Smooth muscle cell (in vitro differentiated cells): ENCODE measurements around the gene LZTS2. TPM values are rescaled to one million over a fixed set of nuclear protein-coding genes. Genes with fewer than 3 reads are reported as not detected.

Experiments
- DNase-seq: peaks from one replicate; lab custom pipeline; 2025; ENCODE audit not compliant: unreplicated experiment; lab: John Stamatoyannopoulos, UW
- H2AFZ ChIP-seq: fragments of 200-600 bp; sonication (generic); 2 replicates; pipeline ENCODE4 v1.6.0; 2016; ENCODE audit warnings: antibody characterized with exemption, low read depth, mild to moderate bottlenecking
- H3F3A ChIP-seq: fragments of 200-600 bp; sonication (generic); 2 replicates; pipeline ENCODE4 v1.6.0; 2017; ENCODE audit warnings: antibody characterized with exemption, low read depth
- H3K27ac ChIP-seq: fragments of 200-600 bp; sonication (generic); 2 replicates; pipeline ENCODE4 v1.5.1; 2016; ENCODE audit warnings: low read depth, mild to moderate bottlenecking
- H3K27me3 ChIP-seq: fragments of 200-600 bp; sonication (generic); 2 replicates; pipeline ENCODE4 v1.6.1; 2016; ENCODE audit warnings: low read depth, mild to moderate bottlenecking
- H3K36me3 ChIP-seq: fragments of 200-600 bp; sonication (generic); 2 replicates; pipeline ENCODE4 v1.5.1; 2016; ENCODE audit warnings: low read depth
- H3K4me1 ChIP-seq: fragments of 200-600 bp; sonication (generic); 2 replicates; pipeline ENCODE4 v1.5.1; 2016; ENCODE audit warnings: low read depth
- H3K4me2 ChIP-seq: fragments of 200-600 bp; sonication (generic); 2 replicates; pipeline ENCODE4 v1.6.0; 2016; ENCODE audit warnings: mild to moderate bottlenecking
- H3K4me3 ChIP-seq: fragments of 200-600 bp; sonication (generic); 2 replicates; pipeline ENCODE4 v1.5.1; 2016; ENCODE audit warnings: mild to moderate bottlenecking
- H3K79me2 ChIP-seq: fragments of 200-600 bp; sonication (generic); 2 replicates; pipeline ENCODE4 v1.6.0; 2016; ENCODE audit warnings: low read depth, mild to moderate bottlenecking
- H3K9ac ChIP-seq: fragments of 200-600 bp; sonication (generic); 2 replicates; pipeline ENCODE4 v1.6.0; 2016; ENCODE audit warnings: low read depth
- H3K9me3 ChIP-seq: fragments of 200-600 bp; sonication (generic); replicated peaks from 2 replicates; pipeline ENCODE4 v1.5.1; 2016; ENCODE audit warnings: low read depth
- H4K20me1 ChIP-seq: fragments of 200-600 bp; sonication (generic); 2 replicates; pipeline ENCODE4 v1.6.0; 2016; ENCODE audit warnings: low read depth
- WGBS: methylation state at CpG from one replicate; pipeline ENCODE4 v1.1.7; 2016; ENCODE audit warnings: low lambda C conversion rate; 5-methylcytosine and 5-hydroxymethylcytosine counted together
- polyA plus RNA-seq: library from polyadenylated mRNA; unstranded; fragments of >200 nt; fragmentation: Nextera tagmentation; extraction: Ambion mirVana; gene quantifications from 2 replicates; pipeline ENCODE4 v1.2.1, GENCODE V29; 2016
- total RNA-seq: library from RNA; depleted of rRNA; stranded (reverse); fragments of >200 nt; gene quantifications from 2 replicates; pipeline ENCODE4 v1.2.3, GENCODE V29; 2014
- TF ChIP-seq, protein P1 (sequence below): fragments of 200-600 bp; sonication (generic); IDR thresholded peaks from 2 replicates; pipeline ENCODE4 v1.5.1; 2017; ENCODE audit warnings: borderline replicate concordance, mild to moderate bottlenecking, antibody characterized with exemption; ENCODE audit not compliant: insufficient read depth, poor library complexity, severe bottlenecking

LZTS2 gene
- total and polyA plus RNA-seq, 2 experiments from 2014 or later = 54.9 to 103 TPM

- 92% methylated on average over 3 of the region's 3 CpGs for WGBS
- peaks cover 2% of the 10 kb centered on the region for H3K79me2 ChIP-seq
- H3K9ac ChIP-seq = no peak overlapping the region
- no peaks in the 10 kb centered on the region for H3K9me3 ChIP-seq
- peaks cover 10% of the 10 kb centered on the region for H3K36me3 ChIP-seq
- H4K20me1 ChIP-seq = peaks cover 19% of the 10 kb centered on the region
- H2AFZ ChIP-seq = no peak overlapping the region
- no peak overlapping the region for H3K27ac ChIP-seq
- H3F3A ChIP-seq = peaks cover 27% of the 10 kb centered on the region
- H3K4me3 ChIP-seq = no peak overlapping the region
- no peak for DNase-seq
- H3K4me2 ChIP-seq = no peak overlapping the region
- peaks cover under 1% of the 10 kb centered on the region for H3K27me3 ChIP-seq
- TF ChIP-seq, protein P1, sequence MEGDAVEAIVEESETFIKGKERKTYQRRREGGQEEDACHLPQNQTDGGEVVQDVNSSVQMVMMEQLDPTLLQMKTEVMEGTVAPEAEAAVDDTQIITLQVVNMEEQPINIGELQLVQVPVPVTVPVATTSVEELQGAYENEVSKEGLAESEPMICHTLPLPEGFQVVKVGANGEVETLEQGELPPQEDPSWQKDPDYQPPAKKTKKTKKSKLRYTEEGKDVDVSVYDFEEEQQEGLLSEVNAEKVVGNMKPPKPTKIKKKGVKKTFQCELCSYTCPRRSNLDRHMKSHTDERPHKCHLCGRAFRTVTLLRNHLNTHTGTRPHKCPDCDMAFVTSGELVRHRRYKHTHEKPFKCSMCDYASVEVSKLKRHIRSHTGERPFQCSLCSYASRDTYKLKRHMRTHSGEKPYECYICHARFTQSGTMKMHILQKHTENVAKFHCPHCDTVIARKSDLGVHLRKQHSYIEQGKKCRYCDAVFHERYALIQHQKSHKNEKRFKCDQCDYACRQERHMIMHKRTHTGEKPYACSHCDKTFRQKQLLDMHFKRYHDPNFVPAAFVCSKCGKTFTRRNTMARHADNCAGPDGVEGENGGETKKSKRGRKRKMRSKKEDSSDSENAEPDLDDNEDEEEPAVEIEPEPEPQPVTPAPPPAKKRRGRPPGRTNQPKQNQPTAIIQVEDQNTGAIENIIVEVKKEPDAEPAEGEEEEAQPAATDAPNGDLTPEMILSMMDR = no peak
- H3K4me1 ChIP-seq = peaks cover 8% of the 10 kb centered on the region
Observed at GRCh38 chr10:101040061-101040460, 40.5 kb downstream of the LZTS2 start.

DNA sequence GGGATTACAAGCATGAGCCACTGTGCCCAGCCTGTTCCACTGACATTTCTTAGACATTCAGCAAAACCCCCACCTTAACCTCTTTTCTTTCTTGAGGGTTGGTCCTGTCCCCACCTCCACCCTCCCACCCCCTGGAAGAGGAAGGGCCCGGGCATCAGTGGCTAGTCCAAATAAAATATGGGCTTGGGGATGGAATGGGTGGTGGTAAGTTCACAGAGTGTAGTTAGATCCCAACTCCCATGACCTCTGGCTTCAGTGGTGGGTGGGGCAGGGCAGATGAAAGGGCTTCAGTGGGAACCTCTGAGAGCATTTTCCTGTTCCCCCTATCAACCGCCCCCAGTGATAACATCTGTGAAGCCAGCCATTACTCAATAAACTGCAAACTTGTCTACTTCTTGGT lies 41.2 kb downstream of the LZTS2 start:
- 86% methylated on average over 1 of the region's 2 CpGs for WGBS
- peaks cover 11% of the 10 kb centered on the region for H4K20me1 ChIP-seq
- no peak overlapping the region for H2AFZ ChIP-seq
- H3K27ac ChIP-seq = no peak overlapping the region
- H3F3A ChIP-seq = peaks cover 27% of the 10 kb centered on the region
- peaks cover 8% of the 10 kb centered on the region for H3K27me3 ChIP-seq
- no peak overlapping the region for H3K9ac ChIP-seq
- no peak overlapping the region for H3K4me3 ChIP-seq
- H3K36me3 ChIP-seq = peaks cover 10% of the 10 kb centered on the region
- TF ChIP-seq, protein P1 = no peak
- peaks cover 8% of the 10 kb centered on the region for H3K4me1 ChIP-seq
- DNase-seq = no peak
- no peaks in the 10 kb centered on the region for H3K9me3 ChIP-seq
- no peak overlapping the region for H3K4me2 ChIP-seq
- no peaks in the 10 kb centered on the region for H3K79me2 ChIP-seq

DNA sequence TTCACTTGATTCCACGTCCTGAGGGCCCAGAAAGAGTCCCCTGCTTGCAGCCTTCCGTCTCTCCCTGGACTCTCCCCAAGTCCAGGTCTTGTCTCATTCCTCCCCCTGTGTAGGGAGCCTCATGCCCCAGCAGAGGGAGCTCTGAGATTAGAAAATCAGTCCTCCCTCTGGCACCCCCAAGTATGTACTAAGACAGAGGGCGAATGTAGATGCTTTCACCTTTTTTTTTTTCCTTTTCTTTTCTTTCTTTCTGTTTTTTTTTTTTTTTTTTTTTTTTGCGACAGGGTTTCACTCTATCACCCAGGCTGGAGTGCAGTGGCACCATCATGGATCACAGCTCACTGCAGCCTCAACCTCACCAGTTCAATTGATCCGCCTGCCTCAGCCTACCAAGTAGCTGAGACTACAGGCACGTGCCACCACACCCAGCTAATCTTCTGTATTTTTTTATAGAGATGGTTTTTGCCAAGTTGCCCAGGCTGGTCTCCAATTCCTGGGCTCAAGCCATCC lies 41.7 kb downstream of the LZTS2 start:
- H4K20me1 ChIP-seq = peaks cover 7% of the 10 kb centered on the region
- H3K9me3 ChIP-seq = no peaks in the 10 kb centered on the region
- H3K27me3 ChIP-seq = peaks cover 13% of the 10 kb centered on the region
- no peak overlapping the region for H3K27ac ChIP-seq
- no peak overlapping the region for H3K9ac ChIP-seq
- WGBS = 43% methylated on average over 5 of the region's 6 CpGs
- no peak overlapping the region for H2AFZ ChIP-seq
- H3K36me3 ChIP-seq = peaks cover 10% of the 10 kb centered on the region
- H3K4me3 ChIP-seq = no peak overlapping the region
- peaks cover 27% of the 10 kb centered on the region for H3F3A ChIP-seq
- peaks cover 8% of the 10 kb centered on the region for H3K4me1 ChIP-seq
- H3K79me2 ChIP-seq = no peaks in the 10 kb centered on the region
- TF ChIP-seq, protein P1 = peak; percentile 73
- DNase-seq = peak; percentile 10
- H3K4me2 ChIP-seq = no peak overlapping the region

DNA sequence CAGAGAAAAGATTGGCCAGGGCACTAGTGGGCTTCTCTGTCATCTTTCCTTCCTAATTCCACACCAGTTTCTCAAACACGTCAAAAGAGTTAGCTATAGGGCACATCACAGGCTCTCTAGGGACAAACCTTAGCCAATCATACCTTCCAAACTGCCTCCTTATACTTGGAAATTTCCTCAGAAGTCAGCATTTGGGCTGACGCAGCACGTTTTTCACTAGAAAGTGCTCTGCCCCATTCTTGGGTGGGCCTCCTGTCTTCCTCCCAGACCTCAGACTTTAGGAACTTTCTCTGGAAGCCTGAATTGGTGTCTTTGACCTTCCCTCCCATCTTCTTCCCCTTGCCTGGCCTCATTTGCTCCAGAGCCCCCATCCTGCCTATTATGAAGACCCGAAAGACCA lies 42.5 kb downstream of the LZTS2 start:
- H4K20me1 ChIP-seq = no peaks in the 10 kb centered on the region
- WGBS = 88% methylated on average over 4 of the region's 4 CpGs
- no peak overlapping the region for H2AFZ ChIP-seq
- TF ChIP-seq, protein P1 = no peak
- DNase-seq = no peak
- peaks cover 14% of the 10 kb centered on the region for H3K4me1 ChIP-seq
- peak overlapping the region; percentile 93 for H3K27ac ChIP-seq
- H3F3A ChIP-seq = peaks cover 27% of the 10 kb centered on the region
- H3K4me2 ChIP-seq = peak overlapping the region; percentile 86
- H3K9me3 ChIP-seq = no peaks in the 10 kb centered on the region
- H3K9ac ChIP-seq = no peak overlapping the region
- H3K36me3 ChIP-seq = peaks cover 6% of the 10 kb centered on the region
- peaks cover 21% of the 10 kb centered on the region for H3K27me3 ChIP-seq
- peak overlapping the region; percentile 70 for H3K4me3 ChIP-seq
- no peaks in the 10 kb centered on the region for H3K79me2 ChIP-seq
